GDM1 (cell line): Measurements from ENCODE around the gene STRIT1.

Experiments
- DNase-seq: peaks from one replicate; lab custom pipeline; 2025; lab: John Stamatoyannopoulos, UW

Gene STRIT1

DNA sequence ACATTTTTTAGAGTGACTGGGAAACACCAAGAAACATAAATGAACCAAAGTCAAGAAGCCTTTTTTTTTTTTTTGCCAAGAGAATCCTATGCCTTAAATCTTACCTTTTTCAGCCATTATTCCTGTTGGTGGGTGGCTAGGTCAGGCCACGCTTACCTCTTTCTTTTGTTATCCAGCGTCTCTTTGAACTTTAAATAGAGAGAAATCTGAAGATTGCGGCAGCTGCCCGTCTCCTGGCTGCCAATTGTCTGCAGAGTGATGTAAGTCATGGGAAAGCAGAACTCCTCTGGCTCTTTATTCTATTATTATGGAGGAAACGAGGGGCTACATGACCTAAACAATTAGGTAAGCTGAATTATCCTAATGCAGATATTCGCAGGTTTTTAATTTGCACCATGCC lies at the start of gene STRIT1:
Gene STRIT1, minus strand, starts transcription at position 168 of the 400 bp plus-strand sequence.
- DNase-seq: no peak

DNA sequence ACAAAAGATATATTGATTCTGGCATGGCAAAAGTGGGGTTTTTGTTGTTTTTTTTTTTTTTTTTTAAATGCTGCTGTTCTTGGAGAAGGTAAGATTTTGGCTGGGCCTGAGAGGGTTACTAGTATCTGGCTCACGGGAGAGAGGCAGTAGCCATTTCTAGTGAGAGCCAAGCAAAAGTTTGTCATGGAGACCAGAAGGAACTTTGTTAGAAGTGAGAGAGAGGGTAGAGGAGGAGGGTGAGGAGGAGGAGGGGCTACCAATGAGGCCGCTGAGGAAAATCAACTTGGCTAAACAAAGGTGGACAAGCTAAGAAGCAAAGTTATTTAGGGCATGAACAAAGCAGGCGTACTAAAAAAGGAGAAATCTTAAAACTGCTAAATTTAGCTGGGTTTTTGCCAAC lies 48.9 kb upstream of the STRIT1 start:
- DNase-seq: no peak

DNA sequence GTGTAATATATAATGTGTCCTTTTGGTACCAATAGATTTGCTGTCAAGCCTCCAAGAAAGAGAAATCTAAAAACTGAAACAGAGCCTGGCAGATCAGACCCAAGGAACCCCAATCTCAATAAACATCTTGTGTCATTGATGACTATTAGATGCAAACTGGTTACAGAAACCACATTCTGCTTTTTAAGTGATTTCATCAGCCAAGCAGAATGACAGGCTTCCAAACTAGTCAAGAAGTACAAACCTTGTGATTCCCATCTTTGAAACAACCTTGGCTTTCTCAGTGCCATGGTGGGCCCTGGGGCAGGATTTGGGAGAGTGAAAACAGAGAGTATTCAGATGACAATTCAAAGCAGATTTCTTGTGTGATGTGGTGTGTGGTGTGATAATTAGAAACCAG lies 45.6 kb upstream of the STRIT1 start:
- DNase-seq: no peak

DNA sequence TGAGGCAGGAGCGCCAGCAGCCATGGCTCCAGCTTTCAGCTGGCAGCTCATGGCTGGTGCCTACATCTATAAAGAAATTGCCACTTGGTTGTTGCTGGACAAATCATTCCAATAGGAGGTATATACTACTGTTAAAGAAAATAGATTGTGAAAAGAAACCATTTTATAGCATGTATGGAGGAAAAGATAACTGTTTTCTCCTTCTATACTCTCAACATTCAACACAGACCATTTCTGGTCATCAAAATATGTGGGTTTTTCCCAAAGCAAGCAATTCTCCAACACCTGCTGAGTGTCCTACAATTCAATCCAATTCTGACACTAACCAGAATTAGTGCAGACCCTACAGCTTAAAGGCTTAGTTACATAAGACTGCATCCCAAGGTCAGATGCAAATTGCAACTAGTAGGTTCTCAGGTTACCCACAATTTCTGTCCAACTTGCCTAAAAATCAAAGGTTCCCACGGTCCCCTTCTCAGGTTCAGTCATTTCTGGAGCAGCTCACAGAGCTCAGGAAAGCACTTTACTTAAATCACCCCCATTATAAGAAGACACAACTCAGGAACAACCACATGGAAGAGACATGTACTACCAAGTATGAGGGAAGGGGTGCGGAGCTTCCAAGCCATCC lies 42.4 kb upstream of the STRIT1 start:
- DNase-seq: peak; percentile 20

DNA sequence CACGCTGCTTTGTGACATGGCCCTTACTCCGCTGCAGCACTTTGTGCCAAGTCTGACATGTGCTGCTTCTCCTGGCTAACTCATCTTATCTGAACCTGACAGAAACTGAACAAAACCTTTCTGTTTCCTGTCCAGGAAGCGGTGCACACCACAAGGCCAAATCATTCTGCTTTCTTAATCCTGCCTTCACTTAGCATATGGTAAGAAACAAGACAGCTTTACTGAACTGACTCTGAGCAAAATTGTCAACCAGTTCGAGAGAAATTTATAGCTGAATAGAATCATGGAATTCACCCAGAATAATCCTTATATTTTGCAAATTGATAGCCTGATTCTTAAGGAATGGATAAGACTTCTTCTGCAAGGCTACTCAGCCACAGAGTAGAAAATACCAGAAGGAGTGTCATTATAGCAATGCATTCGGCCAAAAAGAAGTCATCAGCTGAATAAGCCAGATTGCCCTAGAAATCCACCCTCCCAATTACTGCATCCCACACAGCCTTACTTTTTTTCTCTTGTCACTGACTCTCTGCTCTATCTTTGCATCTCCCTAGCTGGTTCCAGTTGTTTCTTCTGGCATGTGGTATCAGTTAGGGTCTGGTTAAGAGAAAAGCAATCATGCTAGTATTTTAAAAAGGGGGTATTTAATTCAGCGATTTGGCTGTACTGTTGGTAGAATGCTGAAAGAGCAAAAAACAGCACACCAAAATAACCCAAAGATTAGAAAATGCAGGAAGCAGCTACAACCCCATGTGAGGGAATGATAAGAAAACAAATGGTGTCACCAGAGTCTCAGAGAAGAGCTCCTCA lies 41.6 kb upstream of the STRIT1 start:
- peak; percentile 91 for DNase-seq

DNA sequence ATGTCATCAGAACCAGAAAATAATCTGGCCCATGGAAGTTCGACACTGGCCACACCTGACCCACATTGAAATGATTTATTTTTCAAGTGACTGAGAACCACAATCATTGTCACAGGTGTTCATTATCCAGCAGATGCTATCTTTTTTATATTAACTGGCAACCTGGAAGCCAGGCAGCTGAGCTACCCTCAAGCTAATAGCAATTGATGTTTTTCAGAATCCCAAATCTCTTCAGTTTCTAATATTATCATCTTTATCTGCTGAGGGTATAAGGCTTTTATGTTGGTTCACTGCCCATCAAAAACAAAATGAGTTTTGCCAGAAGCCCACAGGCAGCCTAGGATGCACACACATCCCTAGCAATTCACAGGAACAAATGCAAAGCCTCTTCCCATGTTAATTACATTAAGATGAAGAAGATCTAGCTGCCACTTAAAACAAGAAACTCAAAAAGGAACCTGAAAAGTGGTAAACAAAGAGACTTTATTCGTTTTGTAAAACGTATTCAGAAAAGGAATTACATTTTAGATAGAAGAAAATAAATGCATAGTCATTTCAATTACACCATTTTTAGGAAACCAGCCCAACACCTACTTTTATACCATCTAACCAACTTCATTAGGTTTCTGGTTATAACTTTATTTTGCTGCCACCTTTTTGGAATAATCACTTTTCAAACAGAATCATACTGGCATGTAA lies 40.9 kb upstream of the STRIT1 start:
- DNase-seq: no peak

DNA sequence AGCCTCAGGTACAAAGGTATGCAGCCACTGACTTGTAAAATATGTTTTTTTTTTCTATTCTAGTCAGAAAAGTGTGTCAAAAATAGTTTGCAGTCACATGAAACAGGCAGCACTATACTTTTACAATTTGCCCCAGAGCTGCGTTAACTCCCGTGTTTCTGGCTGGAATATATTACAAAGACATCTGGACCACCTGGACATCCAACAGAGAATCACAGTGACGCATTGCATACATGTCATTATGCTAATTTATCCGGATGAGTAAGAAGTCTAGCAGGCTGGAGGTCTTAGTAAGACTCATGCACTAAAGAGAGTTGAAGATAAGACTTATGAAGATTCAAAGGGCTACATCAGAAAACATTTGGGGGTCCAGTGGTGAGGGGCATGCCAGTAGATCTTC lies 39.2 kb upstream of the STRIT1 start:
- DNase-seq: no peak

DNA sequence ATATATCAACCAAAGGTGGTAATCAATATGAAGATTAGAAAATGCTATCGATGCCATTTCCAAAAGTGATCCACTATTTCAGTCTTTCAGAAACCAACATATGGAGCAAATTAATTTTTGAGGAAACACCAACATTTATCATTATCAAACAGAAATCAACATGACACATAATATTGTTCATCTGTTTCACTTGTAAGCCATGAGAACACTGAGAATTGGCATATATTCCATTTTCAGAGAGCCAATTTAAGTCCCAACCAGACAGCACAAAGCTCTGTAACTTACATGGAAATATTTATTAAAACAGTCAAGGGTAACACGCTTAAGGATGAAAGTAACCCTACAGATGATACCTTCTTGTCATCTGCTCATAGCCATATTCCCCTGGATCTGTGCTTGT lies 37.6 kb upstream of the STRIT1 start:
- no peak for DNase-seq

DNA sequence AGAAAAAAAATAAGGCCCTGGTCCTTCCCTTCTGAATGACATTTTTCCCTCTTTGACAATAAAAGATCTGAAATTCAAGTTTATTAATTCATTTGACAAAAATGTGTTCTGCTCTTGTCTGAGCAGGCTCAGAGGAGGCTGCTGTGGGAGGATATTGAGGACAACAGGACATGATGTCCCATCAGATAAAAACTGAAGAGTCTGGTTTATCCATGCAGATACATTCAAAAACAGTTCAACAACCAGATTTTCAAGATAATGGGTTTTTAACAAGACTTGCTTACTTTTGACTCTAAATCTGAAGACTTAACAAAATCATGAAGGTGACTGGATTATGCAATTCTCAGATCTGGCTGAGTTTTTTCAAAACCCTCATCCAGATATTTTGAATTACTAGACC lies 36.9 kb upstream of the STRIT1 start:
- DNase-seq: no peak

DNA sequence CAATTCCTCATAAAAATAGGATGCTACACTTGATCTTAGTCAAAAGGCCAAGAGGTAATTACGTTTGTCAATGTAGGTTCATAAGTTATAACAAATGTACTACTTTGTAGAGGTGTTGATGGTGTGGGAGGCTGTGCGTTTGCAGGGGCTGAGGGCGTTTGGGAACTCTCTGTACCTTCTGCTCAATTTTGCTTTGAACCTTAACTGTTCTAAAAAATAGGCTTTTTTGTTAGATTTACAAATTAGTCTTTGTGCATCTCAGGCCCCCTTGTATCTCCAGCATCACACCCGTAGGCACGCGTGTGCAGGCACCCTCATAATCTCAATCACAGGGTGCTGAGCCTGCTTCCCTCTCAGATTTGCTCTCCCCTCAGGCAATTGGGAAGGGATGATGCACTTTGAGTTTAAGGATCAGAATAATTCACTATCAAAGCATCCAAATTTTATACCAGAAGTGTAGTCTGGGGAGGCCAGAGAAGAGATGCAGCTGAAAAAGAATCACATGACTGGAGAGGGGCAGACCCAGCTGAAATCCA lies 36.1 kb upstream of the STRIT1 start:
- DNase-seq: no peak

DNA sequence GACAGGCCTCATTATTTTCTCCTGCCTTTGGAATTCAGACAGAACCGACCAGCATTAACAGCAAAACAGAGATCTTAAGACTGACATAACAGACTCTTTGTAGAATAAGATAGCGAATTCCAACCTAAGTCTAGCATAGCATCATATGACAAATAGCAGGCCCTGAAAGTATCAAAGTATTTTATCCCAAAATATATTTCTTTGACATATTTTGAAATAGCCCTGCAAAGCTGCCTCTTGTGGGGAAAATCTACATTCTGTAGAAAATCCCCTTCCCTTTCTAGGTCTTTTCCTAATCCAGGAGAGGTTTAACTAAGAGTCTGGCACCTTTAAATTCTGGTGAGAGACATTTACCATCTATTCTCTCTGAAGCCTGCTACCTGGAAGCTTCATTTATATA lies 34.4 kb upstream of the STRIT1 start:
- no peak for DNase-seq

DNA sequence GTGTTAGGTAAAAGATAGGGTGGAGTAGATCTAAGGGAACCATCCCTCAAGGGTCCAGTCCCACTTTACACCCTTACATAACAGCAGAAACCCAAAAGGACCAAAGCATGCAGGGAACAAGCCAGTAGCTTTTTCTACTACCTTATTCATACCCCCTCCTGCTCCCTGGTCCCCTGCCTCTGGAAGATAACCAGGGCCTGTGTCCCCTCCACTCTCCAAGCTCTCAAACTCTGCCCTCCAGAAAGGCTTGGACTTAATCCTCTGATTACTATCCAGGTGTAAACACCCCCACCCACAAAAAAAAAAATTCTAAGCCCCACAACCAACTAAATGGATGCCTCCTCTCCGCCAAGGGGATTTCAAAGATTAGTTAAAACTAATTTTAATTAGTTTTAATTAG lies 33.9 kb upstream of the STRIT1 start:
- no peak for DNase-seq

DNA sequence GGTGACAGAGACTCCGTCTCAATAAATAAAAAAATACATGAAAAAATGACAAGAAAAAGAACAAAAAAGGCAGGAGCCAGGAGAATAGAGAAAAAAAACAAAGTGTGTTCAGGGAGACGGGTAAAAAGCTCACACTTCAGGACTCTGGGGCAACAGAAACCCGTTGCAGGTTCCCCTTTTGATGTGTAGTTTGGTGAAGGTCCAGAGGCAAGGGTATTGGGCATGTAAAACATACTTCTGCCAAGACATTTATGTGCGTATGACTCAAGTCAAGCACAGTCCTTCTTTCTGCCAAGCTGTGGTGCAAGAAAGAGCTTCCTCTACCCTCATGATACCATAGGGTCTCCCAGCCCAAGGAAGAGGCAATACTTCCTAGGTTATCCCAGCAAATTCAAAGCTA lies 33.4 kb upstream of the STRIT1 start:
- no peak for DNase-seq

DNA sequence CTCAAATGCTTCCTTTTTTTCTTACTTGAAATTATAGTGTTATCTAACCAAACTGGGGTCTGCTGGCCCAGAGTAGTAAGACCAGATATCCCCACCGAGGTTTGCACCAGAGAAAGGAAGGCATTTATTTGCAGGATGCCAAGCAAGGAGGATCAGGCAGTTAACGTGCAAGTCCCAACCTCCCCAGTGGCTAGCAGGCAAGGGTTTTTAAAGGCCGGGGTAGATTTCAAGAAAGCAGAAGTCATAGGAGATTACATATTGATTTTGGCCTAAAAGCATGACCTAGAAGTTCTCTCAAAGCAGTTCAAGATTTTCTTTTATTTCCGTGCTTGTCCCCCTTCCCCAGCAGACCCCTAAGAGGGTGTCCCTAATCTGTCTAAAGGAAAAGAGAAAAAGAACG lies 32.8 kb upstream of the STRIT1 start:
- DNase-seq: no peak

DNA sequence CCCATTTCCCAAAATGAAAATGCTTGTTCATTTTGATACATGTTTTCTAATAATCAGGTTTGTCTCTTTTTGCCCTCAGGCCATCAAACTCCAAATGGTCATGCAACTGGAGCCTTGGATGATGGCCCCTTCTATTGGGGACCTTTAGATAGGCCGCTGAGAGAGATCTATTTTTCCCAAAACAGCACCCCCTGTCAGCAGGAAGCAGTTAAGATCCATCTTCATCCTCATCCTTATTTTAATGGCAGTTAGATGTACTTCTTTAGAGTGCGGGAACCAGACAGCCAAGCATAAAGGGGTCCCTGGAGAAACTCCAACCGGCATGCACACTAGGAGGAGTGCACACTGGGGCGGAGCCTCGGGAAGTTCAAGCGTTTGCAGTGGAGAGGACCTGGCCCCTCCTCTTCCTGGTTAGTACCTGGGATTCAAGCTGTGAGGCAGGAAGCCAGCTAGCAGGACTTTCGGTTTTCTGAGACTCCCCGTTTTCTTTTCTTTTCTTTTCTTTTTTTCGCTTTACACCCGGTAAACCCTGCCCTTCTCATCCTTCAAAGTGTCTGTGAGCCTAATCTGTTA lies 31.9 kb upstream of the STRIT1 start:
- DNase-seq: no peak

DNA sequence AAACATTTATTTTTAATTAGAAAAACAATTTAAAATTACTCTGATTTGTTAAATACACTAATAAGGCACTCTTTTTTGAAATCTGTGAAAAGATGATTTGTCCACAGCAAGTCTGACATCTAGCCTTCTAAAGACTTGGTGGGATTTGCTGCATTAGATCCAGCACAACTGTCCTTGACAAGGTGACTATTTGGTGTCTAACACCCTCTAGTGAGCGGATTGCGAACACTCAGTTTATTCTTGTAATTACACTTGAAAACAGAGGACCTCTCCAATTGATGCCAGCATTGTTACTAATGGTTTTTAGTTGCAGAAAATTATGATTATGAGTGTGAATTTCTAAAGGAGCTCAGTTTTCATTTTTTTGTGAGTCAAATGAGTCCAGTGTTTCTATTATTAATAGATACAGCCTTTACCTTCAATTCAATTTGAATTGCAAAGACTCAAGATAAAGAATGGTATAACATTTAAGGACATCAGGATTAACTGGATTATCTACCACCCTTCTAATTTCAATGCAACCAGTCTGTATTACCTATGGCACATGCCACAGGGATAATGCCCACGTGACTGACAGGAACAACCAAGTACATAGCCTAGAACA lies 29.7 kb upstream of the STRIT1 start:
- peak; percentile 43 for DNase-seq

DNA sequence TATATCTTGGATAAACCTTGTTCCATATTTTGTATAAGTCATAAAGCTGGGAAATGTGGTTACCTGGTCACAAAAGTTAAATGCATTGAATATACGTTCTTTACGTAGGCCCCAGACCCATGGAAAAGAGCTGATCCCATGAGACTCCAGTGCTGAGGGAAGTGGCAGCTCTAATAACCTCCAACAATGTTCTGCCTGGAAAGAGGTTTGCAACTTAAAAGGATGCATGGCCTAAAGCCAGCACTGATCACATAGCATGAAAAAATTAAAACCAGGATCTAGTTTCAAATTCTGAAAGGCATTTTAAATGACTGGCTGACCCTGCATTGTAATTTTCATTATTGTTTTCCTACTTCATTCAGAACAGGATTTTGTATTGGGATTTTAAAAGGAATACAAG lies 27.9 kb upstream of the STRIT1 start:
- no peak for DNase-seq

DNA sequence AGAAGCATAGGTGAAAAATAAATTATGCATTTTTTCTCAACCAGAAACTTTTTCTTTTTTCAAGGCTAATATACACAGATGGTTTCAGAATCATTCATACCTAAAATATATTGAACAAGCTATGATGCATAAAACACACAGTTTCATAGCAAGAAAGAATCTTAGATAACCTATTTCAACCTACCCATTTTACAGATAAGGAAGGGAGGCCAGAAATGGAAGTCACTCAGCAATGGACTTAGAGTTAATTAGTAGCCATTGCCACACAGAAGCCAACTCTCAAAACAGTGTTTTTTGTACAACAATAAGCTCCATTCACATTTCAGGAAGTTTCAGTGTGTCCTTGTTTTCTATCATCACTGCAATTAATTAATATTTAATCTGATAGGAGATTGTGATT lies 27.5 kb upstream of the STRIT1 start:
- DNase-seq: no peak

DNA sequence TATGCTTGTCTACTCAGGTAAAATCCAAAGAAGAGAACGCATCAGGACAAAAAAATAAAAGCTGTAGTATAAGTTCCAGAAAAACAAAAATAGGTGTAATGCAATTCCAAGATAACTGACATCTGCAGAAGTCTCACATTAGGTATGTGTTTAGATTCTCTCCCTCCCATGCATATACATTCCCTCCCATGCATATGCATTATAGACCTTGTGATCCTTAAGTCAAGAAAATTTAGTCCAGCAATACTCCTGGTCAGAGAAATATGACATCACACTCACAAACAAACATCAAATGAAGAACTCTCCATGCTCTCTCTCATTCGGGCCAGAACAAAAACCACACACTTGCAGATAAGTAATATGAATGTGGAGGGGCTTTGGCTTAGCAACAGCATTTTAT lies 25.3 kb upstream of the STRIT1 start:
- DNase-seq: no peak

DNA sequence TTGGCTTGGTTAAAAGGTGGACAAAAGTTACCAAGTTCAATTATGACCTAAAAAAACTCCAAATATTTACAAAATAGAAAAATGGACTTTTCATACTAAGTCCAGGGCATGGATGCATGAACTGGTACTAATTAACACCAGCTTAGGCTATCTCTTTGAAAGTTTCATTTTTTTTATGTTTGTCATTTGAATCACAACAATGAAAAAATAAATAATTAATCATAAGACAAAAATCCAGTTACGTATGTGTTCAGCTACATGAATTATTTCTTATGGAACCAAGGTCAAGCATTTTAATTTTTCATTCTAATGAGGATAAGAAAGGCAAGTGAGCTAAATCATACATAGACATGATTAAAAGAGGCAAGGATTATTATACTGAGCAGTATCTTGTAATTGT lies 23.7 kb upstream of the STRIT1 start:
- no peak for DNase-seq

DNA sequence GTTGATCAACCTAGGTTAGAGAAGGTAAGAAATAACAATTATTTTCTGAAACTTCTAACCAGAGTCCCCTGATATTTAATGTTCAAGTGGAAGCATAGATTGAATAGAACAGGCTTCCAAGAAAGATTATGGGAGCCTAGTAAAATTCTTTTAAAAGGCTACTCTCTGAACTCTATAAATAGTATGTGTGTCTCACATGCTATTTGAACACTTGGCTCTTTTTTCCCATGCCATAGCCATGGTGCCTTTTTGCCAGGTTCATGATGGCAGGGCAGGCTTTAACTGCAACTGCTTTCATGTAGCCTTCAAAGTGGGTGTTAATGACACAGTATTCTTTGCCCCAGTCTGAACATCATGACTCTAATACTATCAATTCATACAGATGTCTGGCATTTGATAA lies 22.9 kb upstream of the STRIT1 start:
- DNase-seq: no peak

DNA sequence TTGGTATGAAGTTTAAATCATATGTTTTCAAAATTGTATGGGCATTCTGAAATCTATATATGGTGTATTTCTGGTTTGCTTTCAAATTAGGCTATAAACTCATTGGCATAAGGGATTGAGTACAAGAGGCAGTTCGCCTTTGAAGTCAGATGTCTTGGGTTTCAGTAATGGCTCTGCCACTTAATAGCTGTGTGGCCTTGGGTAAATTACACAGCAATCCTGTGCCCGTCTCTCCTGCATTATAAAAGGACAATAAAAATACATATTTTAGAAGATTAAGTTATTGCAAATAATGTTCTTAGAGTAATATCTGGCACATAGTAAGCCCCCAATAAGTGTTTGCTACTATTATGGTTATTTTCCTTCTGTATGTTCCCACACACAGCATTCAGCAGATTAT lies 20.4 kb upstream of the STRIT1 start:
- DNase-seq: no peak
